Testis (tissue), 2 donors: ENCODE measurements around the gene RRM2.

Source experiments
- POLR2A ChIP-seq: fragments of 450-650 bp; IDR thresholded peaks from one replicate; pipeline ENCODE4 v1.6.1; 2017; ENCODE audit warnings: antibody characterized with exemption, mild to moderate bottlenecking, moderate library complexity
- TF ChIP-seq, protein P1 (sequence below), 3 experiments: fragments of 450-650 bp in 2 of 3; fragments of 200-600 bp in 1 of 3; sonication (generic) in 1 of 3; IDR thresholded peaks; one replicate each; pipeline ENCODE4 v1.5.1; 2016 to 2019; ENCODE audit warnings: antibody characterized with exemption in 3 of 3, mild to moderate bottlenecking in 2 of 3, moderate library complexity in 1 of 3

DNA sequence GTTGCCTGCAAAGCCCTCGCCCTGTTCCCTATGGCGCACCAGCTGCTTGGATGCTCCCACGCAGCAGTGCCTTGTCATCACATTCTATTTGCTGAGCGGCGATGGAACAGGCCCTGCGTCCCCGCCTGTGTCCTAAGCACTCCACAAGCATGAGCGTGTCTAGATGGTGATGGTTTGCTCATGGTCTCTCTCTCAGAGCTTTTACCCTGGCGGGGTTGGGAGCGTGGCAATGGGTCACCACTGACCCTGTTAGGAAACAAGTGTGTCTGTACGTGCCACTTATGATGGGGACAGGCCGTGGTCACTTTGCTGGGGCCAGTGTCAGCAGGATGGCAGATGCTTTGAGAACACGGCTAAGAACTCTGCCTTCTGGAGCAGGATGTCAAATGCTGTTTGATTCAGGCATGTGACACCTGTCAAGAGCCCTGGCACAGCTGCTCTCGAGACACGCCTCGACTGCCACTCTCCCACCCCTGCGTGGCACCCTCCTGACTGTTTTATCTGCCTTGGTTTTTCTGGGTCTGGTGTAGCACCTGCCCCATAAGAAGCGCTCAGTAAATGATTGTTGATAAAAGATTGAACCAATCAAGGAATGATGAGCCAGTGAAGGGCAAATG, 44.2 kb downstream of the RRM2 start:
- no peak for TF ChIP-seq POLR2A
- TF ChIP-seq, protein P1, sequence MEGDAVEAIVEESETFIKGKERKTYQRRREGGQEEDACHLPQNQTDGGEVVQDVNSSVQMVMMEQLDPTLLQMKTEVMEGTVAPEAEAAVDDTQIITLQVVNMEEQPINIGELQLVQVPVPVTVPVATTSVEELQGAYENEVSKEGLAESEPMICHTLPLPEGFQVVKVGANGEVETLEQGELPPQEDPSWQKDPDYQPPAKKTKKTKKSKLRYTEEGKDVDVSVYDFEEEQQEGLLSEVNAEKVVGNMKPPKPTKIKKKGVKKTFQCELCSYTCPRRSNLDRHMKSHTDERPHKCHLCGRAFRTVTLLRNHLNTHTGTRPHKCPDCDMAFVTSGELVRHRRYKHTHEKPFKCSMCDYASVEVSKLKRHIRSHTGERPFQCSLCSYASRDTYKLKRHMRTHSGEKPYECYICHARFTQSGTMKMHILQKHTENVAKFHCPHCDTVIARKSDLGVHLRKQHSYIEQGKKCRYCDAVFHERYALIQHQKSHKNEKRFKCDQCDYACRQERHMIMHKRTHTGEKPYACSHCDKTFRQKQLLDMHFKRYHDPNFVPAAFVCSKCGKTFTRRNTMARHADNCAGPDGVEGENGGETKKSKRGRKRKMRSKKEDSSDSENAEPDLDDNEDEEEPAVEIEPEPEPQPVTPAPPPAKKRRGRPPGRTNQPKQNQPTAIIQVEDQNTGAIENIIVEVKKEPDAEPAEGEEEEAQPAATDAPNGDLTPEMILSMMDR (IDR thresholded peaks at IDR 0.05) = no peak
